AG09309 (cell line): ENCODE data around the gene ZNF433.

ENCODE experiments used
- DNase-seq: peaks from one replicate; pipeline ENCODE4 v3.0.0-alpha.2; 2010; ENCODE audit warnings: low read depth
- H3K4me3 ChIP-seq: 2 replicates; pipeline ENCODE4 v1.5.1; 2011; ENCODE audit warnings: mild to moderate bottlenecking, low read depth, low read length, moderate library complexity; ENCODE audit not compliant: control insufficient read depth
- TF ChIP-seq, protein P1 (sequence below): IDR thresholded peaks from 2 replicates; pipeline ENCODE4 v1.5.1; 2011; ENCODE audit warnings: mild to moderate bottlenecking, low read depth, low read length, inconsistent platforms; ENCODE audit not compliant: insufficient read depth, control insufficient read depth; ENCODE audit errors: missing control alignments

Gene ZNF433

DNA sequence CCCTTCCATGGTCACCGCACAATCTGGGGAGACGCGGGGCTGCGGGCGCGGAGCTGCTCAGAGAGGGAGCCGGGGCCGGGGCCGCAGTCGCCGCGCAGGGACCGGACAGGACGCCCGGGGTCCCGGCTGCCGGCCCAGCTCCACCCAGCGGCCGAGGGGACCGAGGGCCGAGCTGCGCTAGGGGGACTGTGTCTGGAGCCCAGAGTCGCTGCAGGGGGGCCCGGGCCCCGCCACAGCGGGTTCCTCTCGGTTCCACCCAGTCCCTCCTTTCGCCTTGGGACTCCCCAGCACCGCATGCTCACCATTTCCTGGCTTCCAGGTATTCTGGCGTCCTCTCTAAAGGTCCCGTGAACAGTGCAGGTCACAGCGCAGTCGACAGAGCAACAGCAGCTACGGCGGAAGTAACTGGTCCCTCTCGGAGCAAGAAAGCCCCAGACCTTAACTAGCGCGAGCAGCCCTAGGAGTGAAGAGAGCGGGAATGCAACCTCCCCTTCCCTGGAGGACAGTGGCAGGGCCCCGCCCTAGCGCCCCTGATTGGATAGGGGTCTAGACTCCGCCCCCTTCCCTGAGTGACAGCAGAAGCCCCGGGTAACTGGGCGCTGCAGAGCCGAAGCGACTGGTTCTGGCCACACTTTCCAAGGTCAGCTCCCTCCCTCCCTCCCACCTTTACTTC is 17.2 kb upstream of the ZNF433 start, which contains the start of gene ZNF878:
Gene ZNF878 (minus strand): TSS at position 465 of the 673 bp plus-strand sequence. CDS start 160 bp downstream, at position 305.
- peak within 1 kb of the TSS; percentile 56 for H3K4me3 ChIP-seq
- DNase-seq, result no peak
- TF ChIP-seq, protein P1, sequence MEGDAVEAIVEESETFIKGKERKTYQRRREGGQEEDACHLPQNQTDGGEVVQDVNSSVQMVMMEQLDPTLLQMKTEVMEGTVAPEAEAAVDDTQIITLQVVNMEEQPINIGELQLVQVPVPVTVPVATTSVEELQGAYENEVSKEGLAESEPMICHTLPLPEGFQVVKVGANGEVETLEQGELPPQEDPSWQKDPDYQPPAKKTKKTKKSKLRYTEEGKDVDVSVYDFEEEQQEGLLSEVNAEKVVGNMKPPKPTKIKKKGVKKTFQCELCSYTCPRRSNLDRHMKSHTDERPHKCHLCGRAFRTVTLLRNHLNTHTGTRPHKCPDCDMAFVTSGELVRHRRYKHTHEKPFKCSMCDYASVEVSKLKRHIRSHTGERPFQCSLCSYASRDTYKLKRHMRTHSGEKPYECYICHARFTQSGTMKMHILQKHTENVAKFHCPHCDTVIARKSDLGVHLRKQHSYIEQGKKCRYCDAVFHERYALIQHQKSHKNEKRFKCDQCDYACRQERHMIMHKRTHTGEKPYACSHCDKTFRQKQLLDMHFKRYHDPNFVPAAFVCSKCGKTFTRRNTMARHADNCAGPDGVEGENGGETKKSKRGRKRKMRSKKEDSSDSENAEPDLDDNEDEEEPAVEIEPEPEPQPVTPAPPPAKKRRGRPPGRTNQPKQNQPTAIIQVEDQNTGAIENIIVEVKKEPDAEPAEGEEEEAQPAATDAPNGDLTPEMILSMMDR, result no peak

DNA sequence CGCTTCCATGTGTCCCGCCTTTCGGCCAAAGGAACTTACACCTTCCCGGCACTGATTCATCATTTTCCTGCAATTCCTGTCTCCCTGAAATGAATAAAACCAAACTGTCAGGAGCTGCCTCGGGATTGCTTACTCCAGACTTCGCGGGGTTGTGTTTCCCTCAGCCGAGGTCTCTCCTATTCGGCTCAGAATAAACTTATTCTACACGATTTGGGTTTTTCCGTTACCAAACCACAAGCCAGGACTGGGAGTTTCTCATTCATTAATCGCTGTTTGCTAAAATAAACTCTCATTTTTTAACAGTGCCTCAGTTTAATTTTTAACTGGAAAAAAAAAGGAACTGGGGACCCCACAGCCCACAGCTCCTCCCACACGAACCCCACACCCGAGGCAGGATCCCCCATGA is 16.6 kb upstream of the ZNF433 start:
- H3K4me3 ChIP-seq, result peak overlapping the region; percentile 56
- TF ChIP-seq, protein P1, result no peak
- no peak for DNase-seq

- H3K4me3 ChIP-seq, result no peak overlapping the region
- no peak for DNase-seq
- TF ChIP-seq, protein P1, result no peak
These were observed 12.4 kb upstream of the ZNF433 start for GRCh38 chr19:12047868-12048267.

GRCh38 chr19:12043752-12044422 is 8.4 kb upstream of the ZNF433 start:
- no peak overlapping the region for H3K4me3 ChIP-seq
- DNase-seq, result no peak
- TF ChIP-seq, protein P1, result no peak

GRCh38 chr19:12042893-12043292 is 7.4 kb upstream of the ZNF433 start:
- TF ChIP-seq, protein P1, result no peak
- no peak for DNase-seq
- no peak overlapping the region for H3K4me3 ChIP-seq

DNA sequence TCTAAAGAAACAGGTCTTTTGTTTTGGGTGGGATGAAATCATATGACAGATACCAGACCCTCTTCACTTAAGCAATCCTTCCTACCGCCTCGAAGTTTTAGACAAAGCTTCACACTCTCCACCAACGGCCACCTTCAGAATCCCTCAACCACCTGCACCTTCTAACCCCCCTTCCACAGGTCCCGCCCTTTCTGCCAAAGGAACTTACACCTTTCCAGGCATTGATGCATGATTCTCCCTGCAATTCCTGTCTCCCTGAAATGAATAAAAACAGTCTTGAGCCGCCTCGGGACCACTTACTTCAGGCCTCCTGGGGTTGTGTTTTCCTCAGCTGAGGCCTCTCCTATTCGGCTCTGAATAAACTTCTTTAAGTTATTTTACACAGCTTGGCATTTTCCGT is 859 bp downstream of the ZNF433 start:
- TF ChIP-seq, protein P1, result no peak
- peak overlapping the region; percentile 64 for H3K4me3 ChIP-seq
- no peak for DNase-seq
